Naive thymus-derived CD4-positive, alpha-beta T cell (primary cell): ENCODE measurements around the gene RPS15. TPM values are rescaled to one million over a fixed set of nuclear protein-coding genes. Genes with fewer than 3 reads are reported as not detected.

Source experiments
- ATAC-seq: fragments of 150-1000 bp; cut with Tn5 transposase; 2 replicates; pipeline ENCODE4 v1.10.0; 2021; ENCODE audit warnings: mild to moderate bottlenecking, moderate library complexity
- CTCF ChIA-PET: fragments of 350-600 bp; sonication (Branson Sonifier 250); formaldehyde crosslinking; loops from one replicate; lab custom pipeline; 2021; ENCODE audit warnings: antibody characterized with exemption; lab: Charles Lee
- POLR2A ChIA-PET: fragments of 350-600 bp; sonication (Branson Sonifier 250); formaldehyde crosslinking; loops from one replicate; lab custom pipeline; 2021; ENCODE audit warnings: antibody characterized with exemption, inconsistent platforms; lab: Charles Lee
- DNase-seq, 9 donors: peaks; one replicate each; pipeline versions ENCODE4 v3.0.0 to v3.0.0-alpha.2; 2020 to 2022; ENCODE audit warnings: mixed read lengths in 1 of 9
- H3K27ac ChIP-seq: one replicate; pipeline ENCODE4 v1.7.0; 2013; ENCODE audit warnings: mild to moderate bottlenecking, low read depth, low read length, moderate library complexity
- H3K27me3 ChIP-seq, 2 donors: one replicate each; pipeline ENCODE4 v1.7.0; 2013; ENCODE audit warnings: low read length in 2 of 2, mild to moderate bottlenecking in 2 of 2, moderate library complexity in 2 of 2; ENCODE audit not compliant: control insufficient read depth in 2 of 2, insufficient read depth in 2 of 2
- H3K36me3 ChIP-seq, 3 experiments: 1 replicate in 2 of 3; 2 replicates in 1 of 3; pipeline ENCODE4 v1.7.0; 2013; ENCODE audit warnings: low read length in 3 of 3, mild to moderate bottlenecking in 3 of 3, moderate library complexity in 1 of 3; ENCODE audit not compliant: insufficient read depth in 3 of 3, control insufficient read depth in 2 of 3
- H3K4me1 ChIP-seq, 2 donors: one replicate each; pipeline ENCODE4 v1.7.0; 2013; ENCODE audit warnings: low read length in 2 of 2, mild to moderate bottlenecking in 2 of 2, moderate library complexity in 1 of 2; ENCODE audit not compliant: control insufficient read depth in 2 of 2, insufficient read depth in 2 of 2
- H3K4me3 ChIP-seq: 2 replicates; pipeline ENCODE4 v1.7.0; 2013; ENCODE audit warnings: mild to moderate bottlenecking, low read length
- H3K9me3 ChIP-seq, 3 experiments: 1 replicate in 2 of 3; 2 replicates in 1 of 3; pipeline ENCODE4 v1.7.0; 2013; ENCODE audit warnings: low read length in 3 of 3; ENCODE audit not compliant: control insufficient read depth in 2 of 3
- H3K27ac Mint-ChIP-seq, 9 donors: one replicate each; pipeline ENCODE4 v1.8.0; 2020 to 2022; ENCODE audit warnings: mixed read lengths in 9 of 9, mild to moderate bottlenecking in 8 of 9, moderate library complexity in 5 of 9, inconsistent platforms in 2 of 9
- H3K27me3 Mint-ChIP-seq, 5 donors: one replicate each; pipeline ENCODE4 v1.8.0; 2021 to 2022; ENCODE audit warnings: mixed read lengths in 5 of 5, mild to moderate bottlenecking in 1 of 5
- H3K36me3 Mint-ChIP-seq, 5 donors: one replicate each; pipeline ENCODE4 v1.8.0; 2020 to 2022; ENCODE audit warnings: mixed read lengths in 5 of 5, mild to moderate bottlenecking in 3 of 5, inconsistent platforms in 1 of 5
- H3K4me1 Mint-ChIP-seq, 7 donors: one replicate each; pipeline ENCODE4 v1.8.0; 2020 to 2022; ENCODE audit warnings: mixed read lengths in 7 of 7, mild to moderate bottlenecking in 3 of 7, inconsistent platforms in 1 of 7
- H3K4me3 Mint-ChIP-seq, 10 donors: one replicate each; pipeline ENCODE4 v1.8.0; 2020 to 2022; ENCODE audit warnings: mild to moderate bottlenecking in 10 of 10, mixed read lengths in 10 of 10, moderate library complexity in 6 of 10, inconsistent platforms in 2 of 10
- H3K9me3 Mint-ChIP-seq, 11 donors: one replicate each; pipeline ENCODE4 v1.8.0; 2020 to 2022; ENCODE audit warnings: mixed read lengths in 11 of 11, mild to moderate bottlenecking in 4 of 11, inconsistent platforms in 1 of 11, moderate library complexity in 1 of 11
- intact Hi-C, 2 donors: fragments of 100-400 bp; cut with micrococcal nuclease; formaldehyde crosslinking; loops; one replicate each; pipeline ENCODE4 v1.15.1; 2023
- polyA plus RNA-seq, 2 donors: library from polyadenylated mRNA; unstranded; fragments of 300-500 nt; fragmentation: Illumina TruSeq; gene quantifications; one replicate each; pipeline ENCODE4 v1.2.3, GENCODE V29; 2021
- total RNA-seq, 6 experiments: library from RNA in 5 of 6; stranded (reverse) in 5 of 6; gene quantifications; 1 replicate in 5 of 6; 2 replicates in 1 of 6; pipeline ENCODE4 v1.2.3 and lab custom pipeline; 2021 to 2026

RPS15 gene
- total and polyA plus RNA-seq, 7 experiments from 2014 or later, result 1,300 to 3,761 (median 2,017) TPM

DNA sequence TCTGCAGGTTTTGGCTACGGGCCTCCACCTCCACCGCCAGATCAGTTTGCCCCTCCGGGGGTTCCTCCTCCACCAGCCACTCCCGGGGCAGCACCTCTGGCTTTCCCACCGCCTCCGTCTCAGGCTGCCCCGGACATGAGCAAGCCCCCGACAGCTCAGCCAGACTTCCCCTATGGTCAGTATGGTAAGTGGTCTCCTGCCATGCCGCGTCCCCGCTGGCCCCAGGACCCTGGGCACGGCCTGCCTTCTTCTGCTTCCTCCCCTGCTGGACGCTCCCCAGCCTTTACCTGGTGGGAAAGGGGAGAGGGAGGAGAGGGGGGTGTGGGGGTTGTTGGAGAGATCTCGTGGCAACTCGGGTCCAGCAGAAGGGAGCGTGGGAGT is 5.7 kb upstream of the RPS15 start:
- H3K4me3 Mint-ChIP-seq, result no peak overlapping the region
- H3K27me3 ChIP-seq, result no peaks in the 10 kb centered on the region
- H3K4me1 ChIP-seq, result no peaks in the 10 kb centered on the region
- DNase-seq (no peak), ATAC-seq (no peak)
- H3K9me3 Mint-ChIP-seq, result no peaks in the 10 kb centered on the region
- intact Hi-C loops, result no loop called here
- H3K4me3 ChIP-seq, result no peak overlapping the region
- peaks cover 0 to 70% (median 7%) of the 10 kb centered on the region in 3 experiments for H3K36me3 ChIP-seq
- H3K27ac ChIP-seq, result no peak overlapping the region
- ChIA-PET POLR2A (no interaction called here), CTCF (no interaction called here)
- H3K9me3 ChIP-seq, result no peaks in the 10 kb centered on the region
- H3K27ac Mint-ChIP-seq, result peak overlapping the region in 1 of 9 donors; percentile 62
- H3K36me3 Mint-ChIP-seq, result peaks cover 0 to 10% (median 3%) of the 10 kb centered on the region in 5 donors
- H3K4me1 Mint-ChIP-seq, result no peaks in the 10 kb centered on the region
- H3K27me3 Mint-ChIP-seq, result no peaks in the 10 kb centered on the region

DNA sequence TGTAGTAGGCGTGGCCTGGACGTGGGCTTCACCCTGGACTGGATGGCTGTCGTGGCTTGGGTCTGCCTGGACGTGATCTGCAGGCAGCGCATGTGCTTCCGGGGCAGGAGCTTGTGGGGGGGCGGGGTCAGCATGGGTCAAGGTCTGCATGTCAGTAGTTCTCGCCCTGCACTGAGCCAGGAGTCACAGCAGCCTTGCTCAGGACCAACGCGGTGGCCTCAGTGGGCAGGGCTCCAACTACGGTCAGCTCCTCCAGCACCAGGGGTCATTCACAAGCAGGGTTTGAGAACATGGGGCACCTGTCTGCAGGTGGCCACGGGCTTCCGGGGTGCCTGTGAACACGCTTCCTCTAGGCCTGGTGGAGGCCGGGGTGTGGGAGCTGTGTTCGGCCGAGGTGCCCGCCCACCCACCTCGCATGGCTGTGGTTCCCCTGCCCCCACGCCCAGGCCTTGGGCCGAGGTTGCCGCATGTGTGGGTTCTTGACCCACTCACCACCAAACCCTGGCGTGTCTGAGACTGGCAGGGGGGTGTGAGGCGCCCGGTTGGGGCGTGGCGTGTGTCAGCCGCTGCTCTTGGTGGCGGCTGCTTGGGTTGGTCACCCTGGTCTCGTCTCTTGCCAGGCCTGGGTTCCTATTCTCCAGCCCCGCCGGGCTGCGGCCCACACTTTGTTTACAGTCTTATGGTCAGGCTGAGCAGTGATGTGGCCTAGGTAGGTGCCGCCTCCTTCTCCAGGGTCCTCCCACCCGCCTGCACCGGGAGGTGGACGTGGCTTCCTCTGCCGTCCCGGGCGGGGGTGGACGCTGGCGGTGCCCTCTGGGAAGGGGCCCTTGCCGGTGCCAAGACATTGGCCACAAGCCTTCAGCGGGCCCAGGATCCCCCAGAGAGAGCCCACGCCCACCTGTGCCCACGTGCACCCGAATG is 4.8 kb upstream of the RPS15 start:
- Mint-ChIP-seq H3K9me3 (peaks cover 0 to 3% (median 0%) of the 10 kb centered on the region in 11 donors), H3K36me3 (peaks cover 0 to 7% (median 4%) of the 10 kb centered on the region in 5 donors)
- ATAC-seq, result no peak

DNA sequence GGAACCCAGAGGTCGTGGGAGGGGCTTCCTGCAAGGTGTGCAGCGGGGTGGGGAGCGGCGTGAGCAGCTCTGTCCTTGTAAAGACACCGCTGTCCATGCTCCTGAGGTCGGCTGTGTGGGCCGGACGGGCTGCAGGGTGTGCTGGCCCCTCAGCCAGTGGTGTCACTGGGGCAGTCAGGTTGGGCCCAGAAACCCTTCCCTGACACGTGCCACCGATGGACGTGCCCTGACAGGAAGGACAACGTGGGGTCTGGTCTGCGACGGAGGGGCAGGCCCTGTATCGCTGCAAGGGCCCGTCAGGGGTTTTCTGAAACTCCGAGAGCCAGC is 4.2 kb upstream of the RPS15 start:
- CTCF ChIA-PET, result no interaction called here
- Mint-ChIP-seq H3K4me3 (no peak overlapping the region), H3K27ac (no peak overlapping the region), H3K36me3 (peaks cover 0 to 7% (median 4%) of the 10 kb centered on the region in 5 donors), H3K9me3 (peaks cover 0 to 3% (median 0%) of the 10 kb centered on the region in 11 donors), H3K4me1 (peaks cover 0 to 9% (median 6%) of the 10 kb centered on the region in 7 donors), H3K27me3 (no peaks in the 10 kb centered on the region)
- no peak overlapping the region for H3K27ac ChIP-seq
- H3K4me3 ChIP-seq, result no peak overlapping the region
- POLR2A ChIA-PET, result no interaction called here
- ATAC-seq, result no peak
- H3K27me3 ChIP-seq, result no peaks in the 10 kb centered on the region
- no peaks in the 10 kb centered on the region for H3K9me3 ChIP-seq
- peaks cover 0 to 63% (median 7%) of the 10 kb centered on the region in 3 experiments for H3K36me3 ChIP-seq
- intact Hi-C loops, result no loop called here
- DNase-seq, result no peak
- peaks cover 0 to 4% of the 10 kb centered on the region in 2 donors for H3K4me1 ChIP-seq

More for the DNA sequence above, 4.8 kb upstream of the RPS15 start:
- Mint-ChIP-seq H3K27me3 (no peaks in the 10 kb centered on the region), H3K4me1 (peaks cover 0 to 8% (median 5%) of the 10 kb centered on the region in 7 donors), H3K27ac (no peak overlapping the region), H3K4me3 (no peak overlapping the region)
- peaks cover 0 to 65% (median 7%) of the 10 kb centered on the region in 3 experiments for H3K36me3 ChIP-seq
- H3K9me3 ChIP-seq, result no peaks in the 10 kb centered on the region
- intact Hi-C loops, result no loop called here
- ChIA-PET CTCF (no interaction called here), POLR2A (interaction anchor here (0.9 kb wide), 1 partner anchor 15 kb away, joined by 3 read pairs; no protein-coding TSS in a partner anchor)
- H3K27ac ChIP-seq, result no peak overlapping the region
- H3K4me1 ChIP-seq, result peaks cover 0 to 4% of the 10 kb centered on the region in 2 donors
- H3K4me3 ChIP-seq, result no peak overlapping the region
- DNase-seq, result no peak
- H3K27me3 ChIP-seq, result no peaks in the 10 kb centered on the region

DNA sequence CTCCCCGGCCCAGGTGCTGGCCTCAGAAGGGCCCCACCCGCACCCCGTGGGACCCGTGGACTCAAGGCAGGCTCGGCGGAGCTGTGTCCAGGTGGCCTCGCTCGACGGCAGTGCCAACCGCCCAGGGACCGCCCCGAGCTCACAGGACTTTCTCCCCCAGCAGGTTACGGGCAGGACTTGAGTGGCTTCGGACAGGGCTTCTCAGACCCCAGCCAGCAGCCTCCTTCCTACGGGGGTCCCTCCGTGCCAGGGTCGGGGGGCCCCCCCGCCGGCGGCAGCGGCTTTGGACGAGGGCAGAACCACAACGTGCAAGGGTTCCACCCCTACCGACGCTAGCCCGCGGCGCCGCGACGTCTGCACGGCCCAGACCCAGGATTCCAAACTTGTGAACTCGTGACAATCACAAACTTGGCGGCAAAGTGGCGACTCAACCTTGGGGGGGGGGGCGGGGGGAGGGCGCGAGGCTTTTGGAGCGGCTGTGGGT is 3.6 kb upstream of the RPS15 start:
- Mint-ChIP-seq H3K27me3 (no peaks in the 10 kb centered on the region), H3K9me3 (peaks cover 0 to 3% (median 0%) of the 10 kb centered on the region in 11 donors), H3K36me3 (peaks cover 0 to 9% (median 4%) of the 10 kb centered on the region in 5 donors), H3K4me3 (no peak overlapping the region), H3K27ac (no peak overlapping the region), H3K4me1 (peaks cover 2 to 12% (median 8%) of the 10 kb centered on the region in 7 donors)
- no peaks in the 10 kb centered on the region for H3K27me3 ChIP-seq
- peaks cover 0 to 62% (median 9%) of the 10 kb centered on the region in 3 experiments for H3K36me3 ChIP-seq
- peaks cover 5 to 8% of the 10 kb centered on the region in 2 donors for H3K4me1 ChIP-seq
- ChIA-PET CTCF (no interaction called here), POLR2A (no interaction called here)
- intact Hi-C loops, result no loop called here
- no peaks in the 10 kb centered on the region for H3K9me3 ChIP-seq
- no peak overlapping the region for H3K27ac ChIP-seq
- ATAC-seq (no peak), DNase-seq (no peak)
- no peak overlapping the region for H3K4me3 ChIP-seq

DNA sequence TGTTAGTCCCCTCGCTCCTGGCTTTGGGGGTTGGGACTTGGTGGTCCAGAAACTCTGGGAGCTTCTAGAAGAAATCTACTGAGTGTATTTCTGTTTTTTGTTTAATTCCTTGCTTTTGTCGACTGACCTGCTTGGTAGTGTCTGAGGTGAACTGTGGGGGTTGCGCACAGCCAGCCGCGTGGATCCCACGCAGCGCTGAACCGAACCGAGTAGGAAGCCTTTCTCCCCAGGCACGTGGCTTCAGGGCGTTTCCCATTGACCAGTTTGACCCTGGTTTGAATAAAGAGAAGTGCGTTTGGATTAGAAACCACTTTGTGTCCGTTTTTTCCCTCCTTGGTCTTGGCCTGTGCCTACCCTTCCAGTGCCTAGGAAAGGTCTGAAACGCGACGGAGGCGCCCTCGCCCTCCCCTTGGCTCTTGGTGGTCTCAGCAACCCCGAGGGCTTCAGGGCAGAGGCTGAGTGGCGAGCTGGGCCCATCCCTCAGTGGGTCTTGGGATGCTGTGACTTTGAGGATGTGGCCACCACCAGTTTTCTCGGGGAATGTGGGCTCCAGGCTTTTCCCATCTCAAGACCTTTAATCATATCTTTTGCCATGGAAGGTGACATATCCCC is 2.7 kb upstream of the RPS15 start:
- H3K4me1 Mint-ChIP-seq, result peaks cover 8 to 21% (median 14%) of the 10 kb centered on the region in 7 donors
- peak overlapping the region in 1 of 9 donors; percentile 16 for H3K27ac Mint-ChIP-seq
- H3K9me3 ChIP-seq, result no peaks in the 10 kb centered on the region
- ATAC-seq, result no peak
- DNase-seq, result no peak
- H3K4me1 ChIP-seq, result peaks cover 8 to 11% of the 10 kb centered on the region in 2 donors
- intact Hi-C loops, result no loop called here
- ChIA-PET POLR2A (interaction anchor here (1.3 kb wide), 1 partner anchor 27 kb away, joined by 3 read pairs; no protein-coding TSS in a partner anchor), CTCF (no interaction called here)
- no peak overlapping the region for H3K4me3 ChIP-seq
- no peak overlapping the region for H3K27ac ChIP-seq
- no peaks in the 10 kb centered on the region for H3K27me3 ChIP-seq
- H3K9me3 Mint-ChIP-seq, result peaks cover 0 to 4% (median 0%) of the 10 kb centered on the region in 11 donors
- no peak overlapping the region for H3K4me3 Mint-ChIP-seq
- peaks cover 0 to 62% (median 16%) of the 10 kb centered on the region in 3 experiments for H3K36me3 ChIP-seq
- H3K36me3 Mint-ChIP-seq, result peaks cover 0 to 13% (median 4%) of the 10 kb centered on the region in 5 donors
- no peaks in the 10 kb centered on the region for H3K27me3 Mint-ChIP-seq

DNA sequence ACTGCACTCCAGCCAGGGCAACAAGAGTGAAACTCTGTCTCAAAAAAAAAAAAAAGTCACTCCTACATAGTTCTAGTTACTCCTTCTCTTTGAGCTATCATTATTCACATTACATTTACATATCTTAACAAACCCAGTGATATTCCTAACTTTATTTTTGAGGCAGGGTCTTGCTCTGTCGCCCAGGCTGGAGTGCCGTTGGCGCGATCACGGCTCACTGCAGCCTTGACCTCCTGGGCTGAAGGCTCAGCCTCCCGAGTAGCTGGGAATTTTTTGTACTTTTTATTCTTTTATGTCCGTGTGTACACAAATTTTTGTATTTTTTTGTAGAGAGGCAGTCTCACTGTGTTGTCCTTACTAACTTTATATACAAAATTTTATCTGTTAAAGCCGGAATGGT is 587 bp upstream of the RPS15 start:
- DNase-seq (no peak), ATAC-seq (no peak)
- Mint-ChIP-seq H3K36me3 (peaks cover 0 to 26% (median 8%) of the 10 kb centered on the region in 5 donors), H3K4me3 (peak overlapping the region in 7 of 10 donors; percentile 29 to 99 (median 96)), H3K27me3 (no peaks in the 10 kb centered on the region), H3K27ac (peak overlapping the region; percentile 38 to 100 (median 97)), H3K9me3 (peaks cover 0 to 6% (median 0%) of the 10 kb centered on the region in 11 donors), H3K4me1 (peaks cover 9 to 34% (median 15%) of the 10 kb centered on the region in 7 donors)
- Histone ChIP-seq H3K9me3 (no peaks in the 10 kb centered on the region), H3K4me1 (peaks cover 8 to 11% of the 10 kb centered on the region in 2 donors), H3K27me3 (no peaks in the 10 kb centered on the region), H3K27ac (no peak overlapping the region), H3K4me3 (no peak overlapping the region), H3K36me3 (peaks cover 14 to 69% (median 18%) of the 10 kb centered on the region in 3 experiments)
- POLR2A ChIA-PET, result interaction anchor here (0.6 to 1.6 kb wide), 5 partner anchors 17 to 927 kb away, joined by 3 to 6 read pairs (median 5); partner anchors contain the start of genes CIRBP and MBD3
- intact Hi-C loops, result loop anchor here (1.0 to 2.0 kb wide), 10 partner anchors 30 to 168 kb away; partner anchors contain the start of genes C19orf25 (in 2 of the 2), DAZAP1 (in 2 of the 2), FAM174C (in 2 of the 2) and ADAMTSL5 (in 1 of the 2)
- CTCF ChIA-PET, result interaction anchor here (0.6 kb wide), 1 partner anchor 901 kb away, joined by 3 read pairs; no protein-coding TSS in a partner anchor
